Activated CD4-positive, alpha-beta T cell treated with anti-CD3 and anti-CD28 coated beads, Interleukin-2, amount 10 ng/mL, durations not matched to agents 24 days and 14 days (primary cell): Measurements from ENCODE around the gene DEPDC5. TPM values are rescaled to one million over a fixed set of nuclear protein-coding genes. Genes with fewer than 3 reads are reported as not detected.
A peak's percentile ranks its signal among the peaks of the same experiment; 100 is the strongest.

Source experiments
- DNase-seq: peaks from one replicate; pipeline ENCODE4 v3.0.0; 2022
- H3K27ac Mint-ChIP-seq: one replicate; pipeline ENCODE4 v1.8.0; 2022; ENCODE audit warnings: mild to moderate bottlenecking, mixed read lengths
- H3K27me3 Mint-ChIP-seq: one replicate; pipeline ENCODE4 v1.8.0; 2022; ENCODE audit warnings: mixed read lengths
- H3K36me3 Mint-ChIP-seq: one replicate; pipeline ENCODE4 v1.8.0; 2022; ENCODE audit warnings: low read depth, mild to moderate bottlenecking, mixed read lengths
- H3K4me1 Mint-ChIP-seq: one replicate; pipeline ENCODE4 v1.8.0; 2021; ENCODE audit warnings: mixed read lengths
- H3K4me3 Mint-ChIP-seq: one replicate; pipeline ENCODE4 v1.8.0; 2022; ENCODE audit warnings: mild to moderate bottlenecking, moderate library complexity, mixed read lengths
- H3K9me3 Mint-ChIP-seq: one replicate; pipeline ENCODE4 v1.8.0; 2021; ENCODE audit warnings: mixed read lengths
- intact Hi-C: fragments of 100-400 bp; cut with micrococcal nuclease; formaldehyde crosslinking; loops from one replicate; pipeline ENCODE4 v1.15.1; 2023
- total RNA-seq: library from RNA; stranded (reverse); gene quantifications from 2 replicates; pipeline ENCODE4 v1.2.3, GENCODE V29; 2022

DEPDC5 gene
- total RNA-seq, 1 donor from 2014 or later, result 37.9 TPM

- H3K4me1 Mint-ChIP-seq, result peaks cover 2% of the 10 kb centered on the region
- no peak overlapping the region for H3K27ac Mint-ChIP-seq
- no peaks in the 10 kb centered on the region for H3K9me3 Mint-ChIP-seq
- intact Hi-C loops, result no loop called here
- no peaks in the 10 kb centered on the region for H3K27me3 Mint-ChIP-seq
- peaks cover 22% of the 10 kb centered on the region for H3K36me3 Mint-ChIP-seq
- H3K4me3 Mint-ChIP-seq, result no peak overlapping the region
- no peak for DNase-seq
These were observed 137.7 kb downstream of the DEPDC5 start for GRCh38 chr22:31891366-31892079.

- H3K4me1 Mint-ChIP-seq, result peaks cover 2% of the 10 kb centered on the region
- DNase-seq, result no peak
- peaks cover 22% of the 10 kb centered on the region for H3K36me3 Mint-ChIP-seq
- H3K27ac Mint-ChIP-seq, result no peak overlapping the region
- H3K27me3 Mint-ChIP-seq, result no peaks in the 10 kb centered on the region
- intact Hi-C loops, result no loop called here
- H3K4me3 Mint-ChIP-seq, result no peak overlapping the region
- no peaks in the 10 kb centered on the region for H3K9me3 Mint-ChIP-seq
These were observed 138.2 kb downstream of the DEPDC5 start for GRCh38 chr22:31892080-31892433.

GRCh38 chr22:31893460-31893859 lies 139.6 kb downstream of the DEPDC5 start:
- no peaks in the 10 kb centered on the region for H3K27me3 Mint-ChIP-seq
- no peak for DNase-seq
- no peaks in the 10 kb centered on the region for H3K9me3 Mint-ChIP-seq
- H3K4me3 Mint-ChIP-seq, result no peak overlapping the region
- peaks cover 2% of the 10 kb centered on the region for H3K4me1 Mint-ChIP-seq
- intact Hi-C loops, result no loop called here
- peaks cover 27% of the 10 kb centered on the region for H3K36me3 Mint-ChIP-seq
- no peak overlapping the region for H3K27ac Mint-ChIP-seq

- Mint-ChIP-seq H3K4me3 (no peak overlapping the region), H3K27me3 (no peaks in the 10 kb centered on the region), H3K27ac (peak overlapping the region; percentile 16), H3K9me3 (no peaks in the 10 kb centered on the region), H3K36me3 (peaks cover 16% of the 10 kb centered on the region), H3K4me1 (peaks cover 2% of the 10 kb centered on the region)
- intact Hi-C loops, result no loop called here
- DNase-seq, result no peak
These were observed 141.7 kb downstream of the DEPDC5 start for GRCh38 chr22:31895411-31896123.

GRCh38 chr22:31896472-31896871 lies 142.7 kb downstream of the DEPDC5 start:
- Mint-ChIP-seq H3K27me3 (no peaks in the 10 kb centered on the region), H3K4me1 (no peaks in the 10 kb centered on the region), H3K4me3 (no peak overlapping the region), H3K27ac (no peak overlapping the region), H3K36me3 (peaks cover 11% of the 10 kb centered on the region), H3K9me3 (no peaks in the 10 kb centered on the region)
- intact Hi-C loops, result no loop called here
- no peak for DNase-seq

- intact Hi-C loops, result no loop called here
- no peaks in the 10 kb centered on the region for H3K27me3 Mint-ChIP-seq
- H3K4me3 Mint-ChIP-seq, result no peak overlapping the region
- DNase-seq, result no peak
- no peak overlapping the region for H3K27ac Mint-ChIP-seq
- H3K36me3 Mint-ChIP-seq, result peaks cover 12% of the 10 kb centered on the region
- H3K9me3 Mint-ChIP-seq, result no peaks in the 10 kb centered on the region
- H3K4me1 Mint-ChIP-seq, result no peaks in the 10 kb centered on the region
These were observed 144.3 kb downstream of the DEPDC5 start for GRCh38 chr22:31897842-31898805.

- no peak overlapping the region for H3K27ac Mint-ChIP-seq
- no peak overlapping the region for H3K4me3 Mint-ChIP-seq
- no peaks in the 10 kb centered on the region for H3K4me1 Mint-ChIP-seq
- intact Hi-C loops, result no loop called here
- peaks cover 11% of the 10 kb centered on the region for H3K36me3 Mint-ChIP-seq
- no peak for DNase-seq
- H3K27me3 Mint-ChIP-seq, result no peaks in the 10 kb centered on the region
- H3K9me3 Mint-ChIP-seq, result no peaks in the 10 kb centered on the region
These were observed 145.1 kb downstream of the DEPDC5 start for GRCh38 chr22:31898926-31899325.

GRCh38 chr22:31899669-31900068 lies 145.8 kb downstream of the DEPDC5 start:
- no peak for DNase-seq
- H3K9me3 Mint-ChIP-seq, result no peaks in the 10 kb centered on the region
- H3K36me3 Mint-ChIP-seq, result peaks cover 11% of the 10 kb centered on the region
- H3K27me3 Mint-ChIP-seq, result no peaks in the 10 kb centered on the region
- no peak overlapping the region for H3K27ac Mint-ChIP-seq
- H3K4me3 Mint-ChIP-seq, result no peak overlapping the region
- intact Hi-C loops, result no loop called here
- H3K4me1 Mint-ChIP-seq, result no peaks in the 10 kb centered on the region

GRCh38 chr22:31901388-31902137 lies 147.7 kb downstream of the DEPDC5 start:
- no peak for DNase-seq
- no peak overlapping the region for H3K4me3 Mint-ChIP-seq
- H3K27me3 Mint-ChIP-seq, result no peaks in the 10 kb centered on the region
- H3K27ac Mint-ChIP-seq, result no peak overlapping the region
- intact Hi-C loops, result no loop called here
- no peaks in the 10 kb centered on the region for H3K4me1 Mint-ChIP-seq
- H3K36me3 Mint-ChIP-seq, result peaks cover 10% of the 10 kb centered on the region
- H3K9me3 Mint-ChIP-seq, result no peaks in the 10 kb centered on the region

- no peaks in the 10 kb centered on the region for H3K9me3 Mint-ChIP-seq
- H3K36me3 Mint-ChIP-seq, result peaks cover 18% of the 10 kb centered on the region
- H3K27ac Mint-ChIP-seq, result no peak overlapping the region
- H3K4me1 Mint-ChIP-seq, result no peaks in the 10 kb centered on the region
- H3K27me3 Mint-ChIP-seq, result no peaks in the 10 kb centered on the region
- intact Hi-C loops, result no loop called here
- DNase-seq, result no peak
- H3K4me3 Mint-ChIP-seq, result no peak overlapping the region
These were observed 150.8 kb downstream of the DEPDC5 start for GRCh38 chr22:31904651-31905050.

GRCh38 chr22:31905356-31905755 lies 151.5 kb downstream of the DEPDC5 start:
- intact Hi-C loops, result no loop called here
- Mint-ChIP-seq H3K27me3 (no peaks in the 10 kb centered on the region), H3K4me1 (no peaks in the 10 kb centered on the region), H3K9me3 (no peaks in the 10 kb centered on the region), H3K36me3 (peaks cover 20% of the 10 kb centered on the region), H3K27ac (no peak overlapping the region), H3K4me3 (no peak overlapping the region)
- DNase-seq, result no peak

GRCh38 chr22:31906086-31906485 lies 152.3 kb downstream of the DEPDC5 start:
- H3K4me3 Mint-ChIP-seq, result no peak overlapping the region
- no peaks in the 10 kb centered on the region for H3K4me1 Mint-ChIP-seq
- intact Hi-C loops, result no loop called here
- peaks cover 21% of the 10 kb centered on the region for H3K36me3 Mint-ChIP-seq
- no peaks in the 10 kb centered on the region for H3K27me3 Mint-ChIP-seq
- H3K27ac Mint-ChIP-seq, result no peak overlapping the region
- no peaks in the 10 kb centered on the region for H3K9me3 Mint-ChIP-seq
- no peak for DNase-seq

- Mint-ChIP-seq H3K27me3 (no peaks in the 10 kb centered on the region), H3K4me3 (no peak overlapping the region), H3K4me1 (no peaks in the 10 kb centered on the region), H3K27ac (no peak overlapping the region), H3K36me3 (peaks cover 21% of the 10 kb centered on the region), H3K9me3 (no peaks in the 10 kb centered on the region)
- intact Hi-C loops, result no loop called here
- no peak for DNase-seq
These were observed 152.8 kb downstream of the DEPDC5 start for GRCh38 chr22:31906569-31906968.
